B cell (primary cell): ENCODE measurements around the gene CPA1. TPM values are rescaled to one million over a fixed set of nuclear protein-coding genes. Genes with fewer than 3 reads are reported as not detected.

Experiments used
- ATAC-seq: fragments of 200-7000 bp; cut with Tn5 transposase; one replicate; pipeline ENCODE4 v1.10.0; 2021; ENCODE audit warnings: low read depth, mild to moderate bottlenecking, moderate number of reproducible peaks, moderate library complexity
- CTCF ChIA-PET: fragments of 350-600 bp; sonication (Branson Sonifier 250); formaldehyde crosslinking; loops from one replicate; lab custom pipeline; 2021; ENCODE audit warnings: antibody characterized with exemption, inconsistent platforms; lab: Charles Lee
- POLR2A ChIA-PET: fragments of 350-600 bp; sonication (Branson Sonifier 250); formaldehyde crosslinking; loops from one replicate; lab custom pipeline; 2021; ENCODE audit warnings: antibody characterized with exemption; lab: Charles Lee
- DNase-seq: peaks from one replicate; pipeline ENCODE4 v3.0.0; 2013
- H2AFZ ChIP-seq: 2 replicates; pipeline ENCODE4 v1.6.1; 2012; ENCODE audit warnings: mild to moderate bottlenecking, low read depth, low read length; ENCODE audit not compliant: insufficient read depth, poor library complexity, severe bottlenecking
- H3K27ac ChIP-seq, 2 donors: 1 replicate in 1 of 2; 2 replicates in 1 of 2; pipeline ENCODE4 v1.5.1; 2012 to 2013; ENCODE audit warnings: low read length in 2 of 2, mild to moderate bottlenecking in 2 of 2, moderate library complexity in 1 of 2
- H3K27me3 ChIP-seq, 4 experiments: fragments of 200-600 bp in 1 of 4; sonication (generic) in 1 of 4; replicated peaks in 1 of 4; 1 replicate in 2 of 4; 2 replicates in 2 of 4; pipeline versions ENCODE4 v1.6.1 to v1.7.0; 2013 to 2016; ENCODE audit warnings: low read length in 3 of 4, mild to moderate bottlenecking in 2 of 4, mixed read lengths in 1 of 4, moderate library complexity in 1 of 4; ENCODE audit not compliant: insufficient read depth in 4 of 4, control insufficient read depth in 3 of 4; ENCODE audit errors: control extremely low read depth in 1 of 4
- H3K36me3 ChIP-seq, 2 experiments: replicated peaks in 1 of 2; 1 replicate in 1 of 2; 2 replicates in 1 of 2; pipeline versions ENCODE4 v1.6.1 to v1.7.1; 2013; ENCODE audit warnings: low read length in 1 of 2; ENCODE audit not compliant: insufficient read depth in 2 of 2, control insufficient read depth in 1 of 2; ENCODE audit errors: control extremely low read depth in 1 of 2, extremely low read depth in 1 of 2
- H3K4me1 ChIP-seq, 2 donors: fragments of 200-600 bp in 1 of 2; sonication (generic) in 1 of 2; 1 replicate in 1 of 2; 2 replicates in 1 of 2; pipeline versions ENCODE4 v1.5.1 to v1.6.1; 2013 to 2017; ENCODE audit warnings: low read length in 2 of 2; ENCODE audit not compliant: control insufficient read depth in 2 of 2, insufficient read depth in 2 of 2
- H3K4me2 ChIP-seq: replicated peaks from 2 replicates; pipeline ENCODE3; 2012; ENCODE audit warnings: mild to moderate bottlenecking, low read depth, low read length; ENCODE audit not compliant: poor library complexity, severe bottlenecking
- H3K4me3 ChIP-seq, 5 experiments: fragments of 200-600 bp in 1 of 5; sonication (generic) in 1 of 5; 1 replicate in 3 of 5; 2 replicates in 2 of 5; pipeline versions ENCODE4 v1.5.1 to v1.7.0; 2011 to 2016; ENCODE audit warnings: low read length in 4 of 5, mild to moderate bottlenecking in 4 of 5, low read depth in 2 of 5, control low read depth in 1 of 5, moderate library complexity in 1 of 5; ENCODE audit not compliant: insufficient read depth in 1 of 5; ENCODE audit errors: control extremely low read depth in 1 of 5, extremely low read depth in 1 of 5
- H3K79me2 ChIP-seq: fragments of 200-600 bp; sonication (generic); one replicate; pipeline ENCODE4 v1.6.0; 2016; ENCODE audit warnings: low read length; ENCODE audit not compliant: control insufficient read depth, insufficient read depth
- H3K9ac ChIP-seq: fragments of 200-600 bp; sonication (generic); 2 replicates; pipeline ENCODE4 v1.6.1; 2017; ENCODE audit warnings: mild to moderate bottlenecking, low read length, moderate library complexity
- H3K9me3 ChIP-seq, 3 donors: one replicate each; pipeline versions ENCODE4 v1.6.1 to v1.7.1; 2013; ENCODE audit warnings: low read length in 2 of 3; ENCODE audit not compliant: control insufficient read depth in 2 of 3, insufficient read depth in 1 of 3; ENCODE audit errors: control extremely low read depth in 1 of 3
- H4K20me1 ChIP-seq: 2 replicates; pipeline ENCODE4 v1.6.0; 2012; ENCODE audit warnings: mild to moderate bottlenecking, low read length; ENCODE audit not compliant: insufficient read depth, control insufficient read depth, poor library complexity, severe bottlenecking
- H3K27ac Mint-ChIP-seq: one replicate; pipeline ENCODE4 v1.8.0; 2021; ENCODE audit warnings: mixed read lengths
- H3K27me3 Mint-ChIP-seq: one replicate; pipeline ENCODE4 v1.8.0; 2021; ENCODE audit warnings: mixed read lengths
- H3K4me1 Mint-ChIP-seq: one replicate; pipeline ENCODE4 v1.8.0; 2021; ENCODE audit warnings: mixed read lengths
- H3K4me3 Mint-ChIP-seq: one replicate; pipeline ENCODE4 v1.8.0; 2021; ENCODE audit warnings: mixed read lengths
- H3K9me3 Mint-ChIP-seq: one replicate; pipeline ENCODE4 v1.8.0; 2022; ENCODE audit warnings: mixed read lengths; ENCODE audit not compliant: insufficient read depth
- EZH2 ChIP-seq: IDR thresholded peaks from 2 replicates; pipeline ENCODE4 v1.6.1; 2012; ENCODE audit warnings: borderline replicate concordance, low read depth, mild to moderate bottlenecking, moderate library complexity, low read length; ENCODE audit not compliant: insufficient read depth, poor library complexity, severe bottlenecking
- WGBS: methylation state at CpG from one replicate; pipeline ENCODE4 v1.1.5; 2013; ENCODE audit warnings: missing lambda C conversion rate; ENCODE audit not compliant: insufficient coverage; 5-methylcytosine and 5-hydroxymethylcytosine counted together
- intact Hi-C: fragments of 100-400 bp; cut with micrococcal nuclease; formaldehyde crosslinking; loops from one replicate; pipeline ENCODE4 v1.10.0; 2022
- polyA plus RNA-seq: library from polyadenylated mRNA; depleted of rRNA; stranded (reverse); fragments of >200 nt; gene quantifications from 2 replicates; pipeline ENCODE4 v1.2.3, GENCODE V29; 2012
- total RNA-seq, 2 donors: library from RNA; stranded (reverse); fragments of 120-200 nt in 1 of 2; gene quantifications; 1 replicate in 1 of 2; 2 replicates in 1 of 2; pipeline versions ENCODE4 v1.2.3 to v1.2.4, GENCODE V29; 2013 to 2022
- TF ChIP-seq, protein P1 (sequence below): fragments of 200-600 bp; IDR thresholded peaks from one replicate; pipeline ENCODE4 v1.8.0; 2022; ENCODE audit warnings: antibody characterized with exemption, mild to moderate bottlenecking

Gene CPA1
- total and polyA plus RNA-seq, 2 donors (not counting 1 experiment from before 2014, with no cell fraction given) = not detected

- CTCF ChIA-PET = no interaction called here
Measured at GRCh38 chr7:130386876-130387275, 6.6 kb downstream of the CPA1 start.

GRCh38 chr7:130387306-130387627, 7.0 kb downstream of the CPA1 start:
- Histone ChIP-seq H3K27me3 (no peaks in the 10 kb centered on the region), H3K36me3 (no peaks in the 10 kb centered on the region), H3K79me2 (no peaks in the 10 kb centered on the region), H3K4me3 (no peak overlapping the region), H4K20me1 (no peaks in the 10 kb centered on the region), H3K27ac (no peak overlapping the region), H3K4me2 (no peak overlapping the region), H2AFZ (no peak overlapping the region), H3K9me3 (peaks cover 0 to 7% (median 0%) of the 10 kb centered on the region in 3 donors), H3K4me1 (no peaks in the 10 kb centered on the region), H3K9ac (no peak overlapping the region)
- no peaks in the 10 kb centered on the region for H3K4me1 Mint-ChIP-seq
- 86% methylated on average over 1 of the region's 3 CpGs for WGBS
- TF ChIP-seq EZH2 = no peak
- TF ChIP-seq, protein P1, sequence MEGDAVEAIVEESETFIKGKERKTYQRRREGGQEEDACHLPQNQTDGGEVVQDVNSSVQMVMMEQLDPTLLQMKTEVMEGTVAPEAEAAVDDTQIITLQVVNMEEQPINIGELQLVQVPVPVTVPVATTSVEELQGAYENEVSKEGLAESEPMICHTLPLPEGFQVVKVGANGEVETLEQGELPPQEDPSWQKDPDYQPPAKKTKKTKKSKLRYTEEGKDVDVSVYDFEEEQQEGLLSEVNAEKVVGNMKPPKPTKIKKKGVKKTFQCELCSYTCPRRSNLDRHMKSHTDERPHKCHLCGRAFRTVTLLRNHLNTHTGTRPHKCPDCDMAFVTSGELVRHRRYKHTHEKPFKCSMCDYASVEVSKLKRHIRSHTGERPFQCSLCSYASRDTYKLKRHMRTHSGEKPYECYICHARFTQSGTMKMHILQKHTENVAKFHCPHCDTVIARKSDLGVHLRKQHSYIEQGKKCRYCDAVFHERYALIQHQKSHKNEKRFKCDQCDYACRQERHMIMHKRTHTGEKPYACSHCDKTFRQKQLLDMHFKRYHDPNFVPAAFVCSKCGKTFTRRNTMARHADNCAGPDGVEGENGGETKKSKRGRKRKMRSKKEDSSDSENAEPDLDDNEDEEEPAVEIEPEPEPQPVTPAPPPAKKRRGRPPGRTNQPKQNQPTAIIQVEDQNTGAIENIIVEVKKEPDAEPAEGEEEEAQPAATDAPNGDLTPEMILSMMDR = no peak
- ATAC-seq (no peak), DNase-seq (no peak)
- POLR2A ChIA-PET = no interaction called here
- no peaks in the 10 kb centered on the region for H3K9me3 Mint-ChIP-seq
- no peak overlapping the region for H3K27ac Mint-ChIP-seq
- no peak overlapping the region for H3K4me3 Mint-ChIP-seq
- CTCF ChIA-PET = no interaction called here
- intact Hi-C loops = no loop called here
- no peaks in the 10 kb centered on the region for H3K27me3 Mint-ChIP-seq

More at GRCh38 chr7:130386876-130387275, 6.6 kb downstream of the CPA1 start:
- TF ChIP-seq, protein P1 = no peak
- no peak for TF ChIP-seq EZH2
- Histone ChIP-seq H3K27me3 (no peaks in the 10 kb centered on the region), H3K79me2 (no peaks in the 10 kb centered on the region), H3K4me1 (no peaks in the 10 kb centered on the region), H3K9ac (no peak overlapping the region), H3K9me3 (peaks cover 0 to 7% (median 0%) of the 10 kb centered on the region in 3 donors), H3K4me3 (no peak overlapping the region), H4K20me1 (no peaks in the 10 kb centered on the region), H3K4me2 (no peak overlapping the region), H3K27ac (no peak overlapping the region), H3K36me3 (no peaks in the 10 kb centered on the region), H2AFZ (no peak overlapping the region)
- 97% methylated on average over 3 of the region's 3 CpGs for WGBS
- no peaks in the 10 kb centered on the region for H3K4me1 Mint-ChIP-seq
- POLR2A ChIA-PET = no interaction called here
- DNase-seq = no peak
- no peaks in the 10 kb centered on the region for H3K9me3 Mint-ChIP-seq
- intact Hi-C loops = no loop called here
- H3K27ac Mint-ChIP-seq = no peak overlapping the region
- no peak overlapping the region for H3K4me3 Mint-ChIP-seq
- H3K27me3 Mint-ChIP-seq = no peaks in the 10 kb centered on the region
- ATAC-seq = no peak
